GM19240 (cell line): ENCODE data around the gene CYP8B1.

ENCODE experiments used
- DNase-seq: peaks from one replicate; pipeline ENCODE4 v3.0.0; 2011; ENCODE audit warnings: low spot score; ENCODE audit not compliant: insufficient read length

CYP8B1 gene

GRCh38 chr3:42853739-42854302, 21.9 kb downstream of the CYP8B1 start:
- no peak for DNase-seq

GRCh38 chr3:42853056-42853455, 22.6 kb downstream of the CYP8B1 start:
- no peak for DNase-seq

GRCh38 chr3:42852441-42852840, 23.2 kb downstream of the CYP8B1 start:
- DNase-seq = no peak

GRCh38 chr3:42851228-42851834, 24.3 kb downstream of the CYP8B1 start:
- no peak for DNase-seq

GRCh38 chr3:42850263-42850662, 25.4 kb downstream of the CYP8B1 start:
- no peak for DNase-seq

- DNase-seq = no peak
Observed at GRCh38 chr3:42849017-42849416, 26.7 kb downstream of the CYP8B1 start.

GRCh38 chr3:42847731-42848130, 27.9 kb downstream of the CYP8B1 start:
- DNase-seq = no peak

GRCh38 chr3:42846685-42847522, 28.8 kb downstream of the CYP8B1 start:
- DNase-seq = no peak

- no peak for DNase-seq
Observed at GRCh38 chr3:42844815-42845214, 30.9 kb downstream of the CYP8B1 start.

- DNase-seq = no peak
Observed at GRCh38 chr3:42844412-42844713, 31.3 kb downstream of the CYP8B1 start.

- DNase-seq = no peak
Observed at GRCh38 chr3:42843713-42844411, 31.8 kb downstream of the CYP8B1 start.

- no peak for DNase-seq
Observed at GRCh38 chr3:42841332-42841731, 34.3 kb downstream of the CYP8B1 start.

- peak; percentile 33 for DNase-seq
Observed at GRCh38 chr3:42839616-42840015, 36.1 kb downstream of the CYP8B1 start.

- no peak for DNase-seq
Observed at GRCh38 chr3:42838571-42838970, 37.1 kb downstream of the CYP8B1 start.

- DNase-seq = no peak
Observed at GRCh38 chr3:42836150-42837123, 39.2 kb downstream of the CYP8B1 start.

GRCh38 chr3:42831321-42831713, 44.4 kb downstream of the CYP8B1 start:
- peak; percentile 32 for DNase-seq

- DNase-seq = no peak
Observed at GRCh38 chr3:42830437-42831320, 45.0 kb downstream of the CYP8B1 start.

- no peak for DNase-seq
Observed at GRCh38 chr3:42829628-42830436, 45.8 kb downstream of the CYP8B1 start.

- no peak for DNase-seq
Observed at GRCh38 chr3:42829083-42829627, 46.5 kb downstream of the CYP8B1 start.
